ENCODE measurements around the gene VPS45. TPM values are rescaled to one million over a fixed set of nuclear protein-coding genes. Genes with fewer than 3 reads are reported as not detected.

VPS45 gene
- total RNA-seq, 6 experiments from 2014 or later = 35.6 to 43.3 (median 37.1) TPM

GRCh38 chr1:150171801-150172200 lies 104.2 kb downstream of the VPS45 start:
- peaks cover 21% of the 10 kb centered on the region for H3K4me1 Mint-ChIP-seq (ENCODE audit: low read depth)
- no peak for DNase-seq
- H3K27me3 Mint-ChIP-seq (ENCODE audit: insufficient read depth) = peaks cover 3% of the 10 kb centered on the region; the same call in 1 of the 2 replicates
- TF ChIP-seq CTCF (IDR thresholded peaks at IDR 0.05) = no peak
- H3K4me3 Mint-ChIP-seq = no peak overlapping the region
- H3K36me3 Mint-ChIP-seq (ENCODE audit: low read depth) = no peaks in the 10 kb centered on the region
- no peak overlapping the region; the same call in 1 of the 2 replicates for H3K27ac Mint-ChIP-seq
- H3K9me3 Mint-ChIP-seq = no peaks in the 10 kb centered on the region

DNA sequence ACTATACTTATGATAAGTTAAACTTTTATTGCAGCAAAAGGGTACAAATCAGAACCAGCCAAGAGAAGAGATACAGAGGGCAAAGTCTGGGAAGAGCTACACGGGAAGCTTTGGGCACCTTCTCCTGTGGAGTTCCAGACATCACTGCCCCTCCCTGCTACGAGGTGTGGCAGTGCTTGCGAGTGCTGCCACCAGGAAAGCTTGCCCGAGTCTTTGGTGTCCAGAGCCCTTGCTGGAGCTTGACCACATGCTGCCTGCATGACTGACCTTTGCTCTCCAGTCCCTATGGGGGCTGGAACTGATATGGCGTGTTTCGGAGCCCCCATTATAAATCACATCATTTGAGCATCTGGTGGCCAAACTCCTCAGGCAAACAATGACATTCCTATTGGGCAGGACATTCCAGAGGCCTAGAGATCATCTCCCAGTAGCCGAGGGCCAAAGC lies 105.6 kb downstream of the VPS45 start:
- Mint-ChIP-seq H3K36me3 (ENCODE audit: low read depth) (no peaks in the 10 kb centered on the region), H3K4me3 (no peak overlapping the region), H3K27ac (peak overlapping the region; percentile 1; the same call in 1 of the 2 replicates), H3K9me3 (no peaks in the 10 kb centered on the region), H3K4me1 (ENCODE audit: low read depth) (peaks cover 21% of the 10 kb centered on the region), H3K27me3 (ENCODE audit: insufficient read depth) (peaks cover 4% of the 10 kb centered on the region; the same call in 1 of the 2 replicates)
- no peak for TF ChIP-seq CTCF (IDR thresholded peaks at IDR 0.05)
- DNase-seq = no peak

DNA sequence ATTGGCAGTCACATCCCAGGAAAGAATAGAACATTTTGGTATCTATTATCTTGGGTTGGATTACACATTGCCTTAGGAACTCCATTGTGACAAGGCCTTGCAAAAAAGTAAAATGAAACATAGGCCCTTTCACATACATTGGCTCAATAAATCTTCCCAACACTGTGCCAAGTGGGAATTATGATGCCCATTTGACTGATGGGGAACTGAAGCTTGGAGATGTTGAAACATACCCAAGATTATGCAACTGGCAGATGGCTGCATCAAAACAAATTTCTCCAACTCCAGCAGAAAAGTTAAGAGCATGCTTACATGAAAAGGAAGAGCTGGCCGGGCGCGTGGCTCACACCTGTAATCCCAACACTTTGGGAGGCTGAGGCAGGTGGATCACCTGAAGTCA lies 109.0 kb downstream of the VPS45 start:
- no peaks in the 10 kb centered on the region for H3K9me3 Mint-ChIP-seq
- H3K36me3 Mint-ChIP-seq (ENCODE audit: low read depth) = no peaks in the 10 kb centered on the region

GRCh38 chr1:150178548-150178947 lies 111.0 kb downstream of the VPS45 start:
- H3K9me3 Mint-ChIP-seq = no peaks in the 10 kb centered on the region
- peaks cover 3% of the 10 kb centered on the region for H3K4me1 Mint-ChIP-seq (ENCODE audit: low read depth)
- peaks cover 4% of the 10 kb centered on the region; the same call in 1 of the 2 replicates for H3K27me3 Mint-ChIP-seq (ENCODE audit: insufficient read depth)
- no peak overlapping the region for H3K27ac Mint-ChIP-seq
- DNase-seq = no peak
- H3K36me3 Mint-ChIP-seq (ENCODE audit: low read depth) = no peaks in the 10 kb centered on the region
- H3K4me3 Mint-ChIP-seq = no peak overlapping the region
- TF ChIP-seq CTCF (IDR thresholded peaks at IDR 0.05) = no peak

More for the DNA sequence above, 109.0 kb downstream of the VPS45 start:
- TF ChIP-seq CTCF (IDR thresholded peaks at IDR 0.05) = no peak
- H3K27me3 Mint-ChIP-seq (ENCODE audit: insufficient read depth) = peaks cover 4% of the 10 kb centered on the region; the same call in 1 of the 2 replicates
- no peak overlapping the region for H3K4me3 Mint-ChIP-seq
- H3K27ac Mint-ChIP-seq = no peak overlapping the region
- no peak for DNase-seq
- peaks cover 20% of the 10 kb centered on the region for H3K4me1 Mint-ChIP-seq (ENCODE audit: low read depth)

GRCh38 chr1:150179867-150180266 lies 112.3 kb downstream of the VPS45 start:
- Mint-ChIP-seq H3K4me1 (ENCODE audit: low read depth) (no peaks in the 10 kb centered on the region), H3K27me3 (ENCODE audit: insufficient read depth) (peaks cover 4% of the 10 kb centered on the region; the same call in 1 of the 2 replicates), H3K36me3 (ENCODE audit: low read depth) (no peaks in the 10 kb centered on the region), H3K27ac (no peak overlapping the region), H3K4me3 (no peak overlapping the region), H3K9me3 (no peaks in the 10 kb centered on the region)
- DNase-seq = no peak
- no peak for TF ChIP-seq CTCF (IDR thresholded peaks at IDR 0.05)

Measured in HFFc6 (cell line).